Left lung (tissue), 10 donors: ENCODE results near the gene IFI27L2. TPM values are rescaled to one million over a fixed set of nuclear protein-coding genes. Genes with fewer than 3 reads are reported as not detected.

Experiments
- ATAC-seq: fragments of 200-7000 bp; cut with Tn5 transposase; one replicate; pipeline ENCODE4 v1.9.1; 2020; ENCODE audit warnings: moderate library complexity
- DNase-seq, 4 donors: peaks; one replicate each; pipeline ENCODE4 v3.0.0-alpha.2; 2013 to 2020
- H3K27ac ChIP-seq, 2 donors: fragments of 200-600 bp; sonication (generic) in 1 of 2; one replicate each; pipeline versions ENCODE4 v1.5.0 to v1.8.0; 2020 to 2021
- H3K27me3 ChIP-seq, 2 donors: fragments of 200-600 bp; sonication (generic) in 1 of 2; one replicate each; pipeline versions ENCODE4 v1.5.0 to v1.8.0; 2020 to 2021
- H3K36me3 ChIP-seq, 2 donors: fragments of 200-600 bp; sonication (generic) in 1 of 2; one replicate each; pipeline versions ENCODE4 v1.5.0 to v1.8.0; 2020 to 2021
- H3K4me1 ChIP-seq, 2 donors: fragments of 200-600 bp; one replicate each; pipeline ENCODE4 v1.8.0; 2021
- H3K4me3 ChIP-seq, 2 donors: fragments of 200-600 bp; sonication (generic) in 1 of 2; one replicate each; pipeline versions ENCODE4 v1.5.0 to v1.8.0; 2020 to 2021; ENCODE audit warnings: mild to moderate bottlenecking in 1 of 2
- H3K9me3 ChIP-seq, 2 donors: fragments of 200-600 bp; sonication (generic) in 1 of 2; one replicate each; pipeline versions ENCODE4 v1.5.0 to v1.8.0; 2020 to 2021
- intact Hi-C, 2 donors: fragments of 100-400 bp; cut with DNase I; formaldehyde crosslinking; loops; one replicate each; pipeline versions ENCODE4 v1.11.2 to v1.14.2; 2022
- polyA plus RNA-seq, 6 donors: library from polyadenylated mRNA; unstranded; fragments of 120-200 nt; gene quantifications; one replicate each; pipeline ENCODE4 v1.2.1, GENCODE V29; 2013; ENCODE audit not compliant: insufficient read length in 6 of 6
- total RNA-seq, 2 donors: library from RNA; stranded (reverse); fragmentation: NEBNext Ultra II Directional; extraction: Animal tissue kit (Norgen Biotek cat#: 25700); gene quantifications; one replicate each; pipeline ENCODE4 v1.2.1, GENCODE V29; 2021
- TF ChIP-seq, protein P1 (sequence below), 2 donors: fragments of 200-600 bp; sonication (generic) in 1 of 2; IDR thresholded peaks; one replicate each; pipeline versions ENCODE4 v1.5.0 to v1.8.0; 2021; ENCODE audit warnings: antibody characterized with exemption in 2 of 2
- donor health status: DM: no; HTN: yes; CAD: no.
- donor health status: DM: no; HTN: no; CAD: no.

IFI27L2 gene
- total and polyA plus RNA-seq, 8 donors = 30.7 to 59.3 (median 39.5) TPM

DNA sequence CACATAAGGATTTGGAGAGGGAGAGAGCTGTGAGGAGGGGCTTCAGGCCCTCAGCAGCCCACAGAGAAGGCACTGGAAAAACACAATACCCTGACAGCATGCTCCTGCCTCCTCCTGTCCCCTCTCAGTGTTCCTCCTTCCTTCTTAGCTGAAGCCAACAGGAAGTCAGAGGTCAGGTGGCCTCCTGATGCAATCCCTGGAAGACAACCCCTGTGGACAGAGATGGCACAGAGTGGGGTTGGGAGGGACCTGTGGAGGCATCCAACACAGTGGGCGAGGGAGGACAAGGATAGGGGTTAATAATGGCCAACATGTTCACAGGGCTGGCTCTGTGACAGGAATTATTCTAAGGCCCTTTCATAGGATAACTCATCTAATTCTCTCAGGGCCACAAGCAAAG lies 15.4 kb upstream of the IFI27L2 start:
- intact Hi-C loops = no loop called here
- Histone ChIP-seq H3K4me1 (peaks cover 0 to 7% of the 10 kb centered on the region in 2 donors), H3K27me3 (no peaks in the 10 kb centered on the region), H3K36me3 (no peaks in the 10 kb centered on the region), H3K27ac (no peak overlapping the region), H3K9me3 (no peaks in the 10 kb centered on the region), H3K4me3 (no peak overlapping the region)
- DNase-seq (peak in 1 of 4 donors; percentile 54), ATAC-seq (no peak)
- TF ChIP-seq, protein P1, sequence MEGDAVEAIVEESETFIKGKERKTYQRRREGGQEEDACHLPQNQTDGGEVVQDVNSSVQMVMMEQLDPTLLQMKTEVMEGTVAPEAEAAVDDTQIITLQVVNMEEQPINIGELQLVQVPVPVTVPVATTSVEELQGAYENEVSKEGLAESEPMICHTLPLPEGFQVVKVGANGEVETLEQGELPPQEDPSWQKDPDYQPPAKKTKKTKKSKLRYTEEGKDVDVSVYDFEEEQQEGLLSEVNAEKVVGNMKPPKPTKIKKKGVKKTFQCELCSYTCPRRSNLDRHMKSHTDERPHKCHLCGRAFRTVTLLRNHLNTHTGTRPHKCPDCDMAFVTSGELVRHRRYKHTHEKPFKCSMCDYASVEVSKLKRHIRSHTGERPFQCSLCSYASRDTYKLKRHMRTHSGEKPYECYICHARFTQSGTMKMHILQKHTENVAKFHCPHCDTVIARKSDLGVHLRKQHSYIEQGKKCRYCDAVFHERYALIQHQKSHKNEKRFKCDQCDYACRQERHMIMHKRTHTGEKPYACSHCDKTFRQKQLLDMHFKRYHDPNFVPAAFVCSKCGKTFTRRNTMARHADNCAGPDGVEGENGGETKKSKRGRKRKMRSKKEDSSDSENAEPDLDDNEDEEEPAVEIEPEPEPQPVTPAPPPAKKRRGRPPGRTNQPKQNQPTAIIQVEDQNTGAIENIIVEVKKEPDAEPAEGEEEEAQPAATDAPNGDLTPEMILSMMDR (IDR thresholded peaks at IDR 0.05) = no peak

- peaks cover 0 to 8% of the 10 kb centered on the region in 2 donors for H3K4me1 ChIP-seq
- H3K9me3 ChIP-seq = no peaks in the 10 kb centered on the region
- intact Hi-C loops = no loop called here
- DNase-seq (no peak), ATAC-seq (no peak)
- H3K36me3 ChIP-seq = no peaks in the 10 kb centered on the region
- no peak overlapping the region for H3K4me3 ChIP-seq
- H3K27ac ChIP-seq = no peak overlapping the region
- TF ChIP-seq, protein P1 (IDR thresholded peaks at IDR 0.05) = no peak
- H3K27me3 ChIP-seq = no peaks in the 10 kb centered on the region
Measured at GRCh38 chr14:94143711-94144110, 14.3 kb upstream of the IFI27L2 start.

DNA sequence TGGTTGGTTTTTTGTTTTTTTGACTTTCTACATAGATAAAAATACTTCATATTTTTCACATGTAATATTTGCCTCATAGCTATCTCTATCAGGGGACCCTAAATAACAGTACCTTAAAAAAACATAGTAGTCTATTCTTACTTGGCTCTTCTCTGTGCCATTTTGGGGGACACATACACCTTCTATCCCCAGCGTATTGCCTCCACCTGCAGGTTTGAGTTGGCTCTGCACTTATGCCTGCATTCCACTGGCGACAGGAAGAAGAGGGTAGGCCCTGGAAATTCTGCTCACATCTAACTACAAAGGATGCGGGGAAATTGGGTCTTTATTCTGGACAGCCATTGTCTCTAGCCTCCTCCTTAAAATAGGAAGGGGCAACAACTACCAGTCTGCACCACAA lies 13.8 kb upstream of the IFI27L2 start:
- DNase-seq (no peak), ATAC-seq (no peak)
- no peaks in the 10 kb centered on the region for H3K9me3 ChIP-seq
- TF ChIP-seq, protein P1 (IDR thresholded peaks at IDR 0.05) = no peak
- H3K4me1 ChIP-seq = peaks cover 0 to 10% of the 10 kb centered on the region in 2 donors
- no peaks in the 10 kb centered on the region for H3K36me3 ChIP-seq
- no peak overlapping the region for H3K4me3 ChIP-seq
- intact Hi-C loops = no loop called here
- no peaks in the 10 kb centered on the region for H3K27me3 ChIP-seq
- no peak overlapping the region for H3K27ac ChIP-seq

DNA sequence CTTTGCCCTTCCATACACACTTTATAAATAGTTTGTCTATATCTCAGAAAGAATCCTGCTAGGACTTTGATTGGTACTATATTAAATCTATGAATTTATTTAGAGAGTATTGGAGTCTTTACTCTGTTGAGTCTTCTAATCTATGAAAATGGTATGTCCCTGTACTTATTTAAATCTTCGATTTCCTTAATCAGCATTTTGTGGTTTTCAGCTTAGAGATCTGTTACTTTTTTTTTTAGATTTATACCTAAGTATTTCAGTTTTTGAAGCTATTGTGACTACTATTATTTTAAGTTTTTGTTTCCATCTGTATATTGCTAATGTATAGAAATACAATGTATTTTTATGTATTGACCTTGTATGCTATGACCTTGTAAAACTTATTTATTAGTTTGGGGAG lies 13.4 kb upstream of the IFI27L2 start:
- no peak overlapping the region for H3K4me3 ChIP-seq
- intact Hi-C loops = no loop called here
- no peaks in the 10 kb centered on the region for H3K9me3 ChIP-seq
- DNase-seq (no peak), ATAC-seq (no peak)
- peaks cover 0 to 10% of the 10 kb centered on the region in 2 donors for H3K4me1 ChIP-seq
- TF ChIP-seq, protein P1 (IDR thresholded peaks at IDR 0.05) = no peak
- no peak overlapping the region for H3K27ac ChIP-seq
- no peaks in the 10 kb centered on the region for H3K36me3 ChIP-seq
- H3K27me3 ChIP-seq = no peaks in the 10 kb centered on the region

DNA sequence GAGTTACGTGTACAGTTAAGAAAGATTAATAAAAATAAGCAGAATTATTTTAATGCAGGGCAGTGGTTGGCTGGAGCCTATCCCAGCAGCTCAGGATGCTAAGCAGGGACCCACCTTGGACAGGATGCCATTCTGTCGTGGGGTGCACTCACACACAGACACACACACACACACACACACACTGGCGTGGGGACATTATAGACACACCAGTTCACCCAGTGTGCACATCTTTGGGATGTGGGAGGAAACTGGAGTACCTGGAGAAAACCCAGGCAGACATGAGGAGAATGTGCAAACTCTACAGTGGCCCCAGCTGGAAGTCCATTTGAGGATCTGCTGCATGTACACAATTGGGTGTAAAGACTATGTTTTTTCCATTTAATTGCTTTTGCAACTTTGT lies 12.8 kb upstream of the IFI27L2 start:
- intact Hi-C loops = no loop called here
- DNase-seq (no peak), ATAC-seq (no peak)

More for the DNA sequence above, 12.8 kb upstream of the IFI27L2 start:
- H3K36me3 ChIP-seq = no peaks in the 10 kb centered on the region
- H3K4me1 ChIP-seq = peaks cover 0 to 10% of the 10 kb centered on the region in 2 donors
- no peaks in the 10 kb centered on the region for H3K27me3 ChIP-seq
- TF ChIP-seq, protein P1 (IDR thresholded peaks at IDR 0.05) = no peak
- no peak overlapping the region for H3K4me3 ChIP-seq
- no peaks in the 10 kb centered on the region for H3K9me3 ChIP-seq
- H3K27ac ChIP-seq = no peak overlapping the region
